IMR-90 (cell line): ENCODE measurements around the gene ACTMAP. TPM values are rescaled to one million over a fixed set of nuclear protein-coding genes. Genes with fewer than 3 reads are reported as not detected.

Experiments used
- ATAC-seq: fragments of 200-7000 bp; cut with Tn5 transposase; 2 replicates; pipeline ENCODE4 v1.9.1; 2020; ENCODE audit warnings: low read depth, mild to moderate bottlenecking, moderate library complexity
- BruUV-seq: library from RNA; stranded (reverse); fragments of 400-500 nt; replicated peaks from 2 replicates; lab custom pipeline; 2021; lab: Mats Ljungman, UMichigan
- CTCF ChIA-PET: fragments of 300-600 bp; formaldehyde crosslinking; extraction: SDS; loops from one replicate; lab custom pipeline; 2021; ENCODE audit warnings: antibody characterized with exemption; lab: Yijun Ruan, JAX
- POLR2A ChIA-PET: fragments of 300-600 bp; sonication (Branson Sonifier 250); formaldehyde crosslinking; loops from one replicate; lab custom pipeline; 2022; ENCODE audit warnings: antibody characterized with exemption; ENCODE audit not compliant: unreplicated experiment; lab: Charles Lee
- DNase-seq: peaks from one replicate; pipeline ENCODE4 v3.0.0; 2013
- H2AFZ ChIP-seq: replicated peaks from 2 replicates; pipeline ENCODE3; 2013; ENCODE audit warnings: low read length, mild to moderate bottlenecking; ENCODE audit not compliant: poor library complexity
- H2AK5ac ChIP-seq: 2 replicates; pipeline ENCODE4 v1.6.1; 2013; ENCODE audit warnings: low read depth, low read length, inconsistent platforms
- H2AK9ac ChIP-seq: replicated peaks from 2 replicates; pipeline ENCODE3; 2013; ENCODE audit warnings: mild to moderate bottlenecking, low read depth, low read length, moderate library complexity; ENCODE audit not compliant: poor library complexity
- H2BK120ac ChIP-seq: 2 replicates; pipeline ENCODE4 v1.6.1; 2013; ENCODE audit warnings: low read depth, low read length, inconsistent platforms
- H2BK15ac ChIP-seq: 3 replicates; pipeline ENCODE4 v1.6.1; 2013; ENCODE audit warnings: low read depth, low read length, inconsistent platforms
- H2BK20ac ChIP-seq: 2 replicates; pipeline ENCODE4 v1.6.1; 2013; ENCODE audit warnings: low read depth, mild to moderate bottlenecking, inconsistent platforms, low read length, moderate library complexity
- H2BK5ac ChIP-seq: 2 replicates; pipeline ENCODE4 v1.6.1; 2013; ENCODE audit warnings: mild to moderate bottlenecking, low read depth, low read length, inconsistent platforms; ENCODE audit not compliant: poor library complexity, severe bottlenecking
- H3K14ac ChIP-seq: replicated peaks from 2 replicates; pipeline ENCODE4 v1.6.1; 2013; ENCODE audit warnings: low read depth, low read length, inconsistent platforms
- H3K18ac ChIP-seq: 2 replicates; pipeline ENCODE4 v1.6.1; 2013; ENCODE audit warnings: low read depth, low read length, control low read depth
- H3K23ac ChIP-seq: 2 replicates; pipeline ENCODE4 v1.6.1; 2013; ENCODE audit warnings: low read depth, low read length, inconsistent platforms
- H3K27ac ChIP-seq: 2 replicates; pipeline ENCODE4 v1.5.1; 2013; ENCODE audit warnings: mild to moderate bottlenecking, control low read depth, low read length; ENCODE audit not compliant: insufficient read depth
- H3K27me3 ChIP-seq: 2 replicates; pipeline ENCODE4 v1.6.1; 2013; ENCODE audit warnings: low read length; ENCODE audit not compliant: control insufficient read depth, insufficient read depth
- H3K36me3 ChIP-seq: 2 replicates; pipeline ENCODE4 v1.6.1; 2013; ENCODE audit warnings: low read length, mixed read lengths; ENCODE audit not compliant: control insufficient read depth, insufficient read depth
- H3K4ac ChIP-seq: 2 replicates; pipeline ENCODE4 v1.6.1; 2013; ENCODE audit warnings: low read depth, low read length, inconsistent platforms
- H3K4me1 ChIP-seq: 2 replicates; pipeline ENCODE4 v1.6.1; 2013; ENCODE audit warnings: low read length, mixed read lengths; ENCODE audit not compliant: control insufficient read depth, insufficient read depth
- H3K4me2 ChIP-seq: 2 replicates; pipeline ENCODE4 v1.6.1; 2013; ENCODE audit warnings: low read depth, mild to moderate bottlenecking, control low read depth, low read length, moderate library complexity
- H3K4me3 ChIP-seq: 2 replicates; pipeline ENCODE4 v1.5.1; 2013; ENCODE audit warnings: low read depth, mild to moderate bottlenecking, control low read depth, low read length, moderate library complexity; ENCODE audit not compliant: insufficient read depth
- H3K56ac ChIP-seq: 2 replicates; pipeline ENCODE4 v1.6.1; 2013; ENCODE audit warnings: low read length, inconsistent platforms; ENCODE audit not compliant: insufficient read depth; ENCODE audit errors: extremely low read depth
- H3K79me1 ChIP-seq, 2 experiments: 2 replicates each; pipeline ENCODE4 v1.6.1; 2013; ENCODE audit warnings: low read length in 2 of 2, inconsistent platforms in 1 of 2, low read depth in 1 of 2
- H3K9ac ChIP-seq: 2 replicates; pipeline ENCODE4 v1.6.1; 2013; ENCODE audit warnings: low read depth, low read length, control low read depth
- H3K9me1 ChIP-seq: 2 replicates; pipeline ENCODE4 v1.6.1; 2013; ENCODE audit warnings: low read length, inconsistent platforms; ENCODE audit not compliant: insufficient read depth
- H3K9me3 ChIP-seq: 2 replicates; pipeline ENCODE4 v1.6.1; 2013; ENCODE audit warnings: low read length; ENCODE audit not compliant: control insufficient read depth, insufficient read depth
- H4K20me1 ChIP-seq: 2 replicates; pipeline ENCODE4 v1.6.1; 2013; ENCODE audit warnings: low read length, inconsistent platforms; ENCODE audit not compliant: insufficient read depth
- H4K5ac ChIP-seq: 2 replicates; pipeline ENCODE4 v1.6.1; 2013; ENCODE audit warnings: mild to moderate bottlenecking, low read depth, low read length, control low read depth
- H4K8ac ChIP-seq, 2 experiments: 2 replicates each; pipeline ENCODE4 v1.6.1; 2013; ENCODE audit warnings: low read depth in 2 of 2, low read length in 2 of 2, control low read depth in 1 of 2, inconsistent platforms in 1 of 2
- H4K91ac ChIP-seq: 2 replicates; pipeline ENCODE4 v1.6.1; 2013; ENCODE audit warnings: low read depth, low read length, inconsistent platforms; ENCODE audit not compliant: insufficient read depth
- BHLHE40 ChIP-seq: fragments of 150-350 bp; IDR thresholded peaks from 2 replicates; pipeline ENCODE4 v1.6.1; 2016; ENCODE audit warnings: mild to moderate bottlenecking, low read depth, low read length
- CEBPB ChIP-seq: IDR thresholded peaks from 2 replicates; pipeline ENCODE4 v1.6.1; 2012; ENCODE audit warnings: low read depth, low read length, improper control_type of control experiment
- CHD1 ChIP-seq: IDR thresholded peaks from 2 replicates; pipeline ENCODE4 v1.6.1; 2012; ENCODE audit warnings: low read depth, low read length, improper control_type of control experiment
- FOS ChIP-seq: fragments of 150-350 bp; IDR thresholded peaks from 2 replicates; pipeline ENCODE4 v1.6.1; 2016; ENCODE audit warnings: low read depth, low read length
- MAFK ChIP-seq: IDR thresholded peaks from 2 replicates; pipeline ENCODE4 v1.6.1; 2012; ENCODE audit warnings: low read depth, low read length, improper control_type of control experiment
- MAZ ChIP-seq: IDR thresholded peaks from 2 replicates; pipeline ENCODE4 v1.6.1; 2012; ENCODE audit warnings: low read depth, mild to moderate bottlenecking, low read length, improper control_type of control experiment, moderate library complexity, borderline replicate concordance
- MXI1 ChIP-seq: IDR thresholded peaks from 2 replicates; pipeline ENCODE4 v1.6.1; 2012; ENCODE audit warnings: low read depth, mild to moderate bottlenecking, low read length, moderate library complexity, borderline replicate concordance
- NFE2L2 ChIP-seq: fragments of 150-350 bp; IDR thresholded peaks from 2 replicates; pipeline ENCODE4 v1.6.1; 2016; ENCODE audit warnings: low read depth, mild to moderate bottlenecking, low read length
- POLR2A ChIP-seq: IDR thresholded peaks from 2 replicates; pipeline ENCODE4 v1.6.1; 2012; ENCODE audit warnings: mild to moderate bottlenecking, low read depth, low read length
- RAD21 ChIP-seq: IDR thresholded peaks from 2 replicates; pipeline ENCODE4 v1.6.1; 2012; ENCODE audit warnings: low read length, improper control_type of control experiment
- RCOR1 ChIP-seq: IDR thresholded peaks from 2 replicates; pipeline ENCODE4 v1.6.1; 2012; ENCODE audit warnings: mild to moderate bottlenecking, low read length, improper control_type of control experiment; ENCODE audit not compliant: insufficient replicate concordance
- SMC3 ChIP-seq: fragments of 150-350 bp; IDR thresholded peaks from 2 replicates; pipeline ENCODE4 v1.6.1; 2016; ENCODE audit warnings: low read depth, mild to moderate bottlenecking, antibody characterized with exemption, low read length, moderate library complexity
- WGBS, 2 experiments: methylation state at CpG; one replicate each; pipeline versions ENCODE4 v1.1.5 to v1.1.7; 2013; ENCODE audit warnings: missing lambda C conversion rate in 2 of 2; ENCODE audit not compliant: insufficient read length in 1 of 2; ENCODE audit errors: extremely low coverage in 2 of 2; 5-methylcytosine and 5-hydroxymethylcytosine counted together
- dilution Hi-C: fragments of 300-500 bp; cut with HindIII; formaldehyde crosslinking; loops from one replicate; pipeline ENCODE4 v1.14.3; 2018; ENCODE audit warnings: low sequenced_read_pairs; ENCODE audit not compliant: unreplicated experiment
- in situ Hi-C: fragments of 300-500 bp; cut with MboI; formaldehyde crosslinking; loops from 3 replicates; pipeline ENCODE4 v1.14.3; 2019; ENCODE audit warnings: low sequenced_read_pairs, inconsistent platforms, mixed read lengths
- intact Hi-C: fragments of 100-400 bp; cut with micrococcal nuclease; formaldehyde crosslinking; loops from 2 replicates; pipeline ENCODE4 v1.10.0; 2022
- polyA plus RNA-seq, 3 experiments: library from polyadenylated mRNA; depleted of rRNA; stranded (reverse); fragments of >200 nt; gene quantifications; 2 replicates each; pipeline ENCODE4 v1.2.3, GENCODE V29; 2012; ENCODE audit warnings: low replicate concordance in 1 of 3
- total RNA-seq: library from RNA; depleted of rRNA; stranded (reverse); fragments of >200 nt; gene quantifications from 2 replicates; pipeline ENCODE4 v1.2.3, GENCODE V29; 2012
- TF ChIP-seq, protein P1 (sequence below): conservative IDR thresholded peaks from 2 replicates; pipeline ENCODE4 v1.5.1; 2012; ENCODE audit warnings: mild to moderate bottlenecking, low read depth, low read length, improper control_type of control experiment
- TF ChIP-seq, protein P2 (sequence below): fragments of 150-350 bp; IDR thresholded peaks from 2 replicates; pipeline ENCODE4 v1.6.1; 2017; ENCODE audit warnings: mild to moderate bottlenecking, antibody characterized with exemption, low read length, low read depth

Gene ACTMAP
- total and polyA plus RNA-seq, 2 of the 4 experiments (the other 2 are of a cell fraction) = 0.54 to 5.4 TPM

GRCh38 chr19:40739871-40740703 lies 10.2 kb downstream of the ACTMAP start:
- Histone ChIP-seq H2AK5ac (no peak overlapping the region), H4K20me1 (no peaks in the 10 kb centered on the region), H3K4me1 (peaks cover 6% of the 10 kb centered on the region), H3K27ac (no peak overlapping the region), H3K79me1 (peaks cover 0 to 3% of the 10 kb centered on the region in 2 experiments; a peak in 1 of 4 replicates), H4K5ac (no peak overlapping the region), H2BK15ac (no peak overlapping the region), H3K4ac (no peak overlapping the region), H3K4me3 (no peak overlapping the region), H4K91ac (no peak overlapping the region), H3K27me3 (no peaks in the 10 kb centered on the region), H3K9me1 (peaks cover 5% of the 10 kb centered on the region; the same call in 1 of the 2 replicates), H4K8ac (no peak overlapping the region), H2BK5ac (no peak overlapping the region), H3K23ac (no peak overlapping the region), H2AK9ac (no peak overlapping the region), H2BK120ac (no peak overlapping the region), H2BK20ac (no peak overlapping the region), H3K18ac (no peak overlapping the region), H3K56ac (no peak overlapping the region), H3K4me2 (no peak overlapping the region), H3K9me3 (no peaks in the 10 kb centered on the region), H3K9ac (no peak overlapping the region), H2AFZ (no peak overlapping the region), H3K14ac (no peak overlapping the region), H3K36me3 (peaks cover 31% of the 10 kb centered on the region)
- intact Hi-C loops (no loop called here), in situ Hi-C loops (no loop called here), dilution Hi-C loops (no loop called here)
- 82% methylated on average over 8 of the region's 16 CpGs; no CpG with 5 or more reads in 1 of the 2 experiments for WGBS, 2 experiments
- no peak for DNase-seq
- ChIA-PET CTCF (no interaction called here), POLR2A (no interaction called here)
- no TSS peak for BruUV-seq
- ATAC-seq = no peak
- TF ChIP-seq MAZ (no peak), RAD21 (no peak), BHLHE40 (no peak), MAFK (no peak), RCOR1 (no peak), POLR2A (no peak), NFE2L2 (no peak), FOS (no peak), CHD1 (no peak), CEBPB (no peak), MXI1 (no peak), SMC3 (no peak)
- TF ChIP-seq, protein P1, sequence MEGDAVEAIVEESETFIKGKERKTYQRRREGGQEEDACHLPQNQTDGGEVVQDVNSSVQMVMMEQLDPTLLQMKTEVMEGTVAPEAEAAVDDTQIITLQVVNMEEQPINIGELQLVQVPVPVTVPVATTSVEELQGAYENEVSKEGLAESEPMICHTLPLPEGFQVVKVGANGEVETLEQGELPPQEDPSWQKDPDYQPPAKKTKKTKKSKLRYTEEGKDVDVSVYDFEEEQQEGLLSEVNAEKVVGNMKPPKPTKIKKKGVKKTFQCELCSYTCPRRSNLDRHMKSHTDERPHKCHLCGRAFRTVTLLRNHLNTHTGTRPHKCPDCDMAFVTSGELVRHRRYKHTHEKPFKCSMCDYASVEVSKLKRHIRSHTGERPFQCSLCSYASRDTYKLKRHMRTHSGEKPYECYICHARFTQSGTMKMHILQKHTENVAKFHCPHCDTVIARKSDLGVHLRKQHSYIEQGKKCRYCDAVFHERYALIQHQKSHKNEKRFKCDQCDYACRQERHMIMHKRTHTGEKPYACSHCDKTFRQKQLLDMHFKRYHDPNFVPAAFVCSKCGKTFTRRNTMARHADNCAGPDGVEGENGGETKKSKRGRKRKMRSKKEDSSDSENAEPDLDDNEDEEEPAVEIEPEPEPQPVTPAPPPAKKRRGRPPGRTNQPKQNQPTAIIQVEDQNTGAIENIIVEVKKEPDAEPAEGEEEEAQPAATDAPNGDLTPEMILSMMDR = no peak
- TF ChIP-seq, protein P2, sequence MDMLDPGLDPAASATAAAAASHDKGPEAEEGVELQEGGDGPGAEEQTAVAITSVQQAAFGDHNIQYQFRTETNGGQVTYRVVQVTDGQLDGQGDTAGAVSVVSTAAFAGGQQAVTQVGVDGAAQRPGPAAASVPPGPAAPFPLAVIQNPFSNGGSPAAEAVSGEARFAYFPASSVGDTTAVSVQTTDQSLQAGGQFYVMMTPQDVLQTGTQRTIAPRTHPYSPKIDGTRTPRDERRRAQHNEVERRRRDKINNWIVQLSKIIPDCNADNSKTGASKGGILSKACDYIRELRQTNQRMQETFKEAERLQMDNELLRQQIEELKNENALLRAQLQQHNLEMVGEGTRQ = no peak
